ENCODE measurements around the gene OSMR. TPM values are rescaled to one million over a fixed set of nuclear protein-coding genes. Genes with fewer than 3 reads are reported as not detected.

The OSMR gene
- total and polyA plus RNA-seq, 9 donors, result 16.6 to 87.1 (median 48.9) TPM

DNA sequence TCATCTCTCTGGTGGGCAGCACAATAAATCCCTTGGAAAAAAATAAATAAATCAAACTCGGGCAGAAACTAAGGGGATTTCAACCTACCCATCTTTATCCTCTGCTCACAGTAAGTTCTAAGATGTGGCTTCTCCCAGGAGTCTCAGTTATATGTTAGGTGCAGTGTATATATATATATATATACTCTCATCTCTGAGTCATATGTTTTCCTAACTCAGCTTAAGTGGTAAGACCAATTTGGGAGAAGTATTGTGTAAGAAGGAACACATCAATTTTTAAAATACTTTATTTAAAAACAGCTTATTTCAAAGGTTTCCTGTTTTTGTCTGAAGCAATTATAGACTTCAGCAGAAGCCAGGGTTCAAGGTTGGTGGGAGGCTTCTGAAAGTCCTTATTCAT lies 20.3 kb upstream of the OSMR start:
- no peak overlapping the region for H3K27ac ChIP-seq
- H3K36me3 ChIP-seq, result no peaks in the 10 kb centered on the region
- WGBS, 3 donors, result 43 to 52% (median 47%) methylated on average over 1 of the region's 1 CpG
- no peaks in the 10 kb centered on the region for H3K27me3 ChIP-seq
- no peaks in the 10 kb centered on the region for H3K4me1 ChIP-seq (ENCODE audit: insufficient read depth)
- no peak overlapping the region for H3K4me3 ChIP-seq
- intact Hi-C loops (cut with DNase I), result no loop called here
- no peaks in the 10 kb centered on the region for H3K9me3 ChIP-seq
- no peak for TF ChIP-seq POLR2A (IDR thresholded peaks at IDR 0.05)
- no peak for TF ChIP-seq EP300 (IDR thresholded peaks at IDR 0.05)
- TF ChIP-seq, protein P1, sequence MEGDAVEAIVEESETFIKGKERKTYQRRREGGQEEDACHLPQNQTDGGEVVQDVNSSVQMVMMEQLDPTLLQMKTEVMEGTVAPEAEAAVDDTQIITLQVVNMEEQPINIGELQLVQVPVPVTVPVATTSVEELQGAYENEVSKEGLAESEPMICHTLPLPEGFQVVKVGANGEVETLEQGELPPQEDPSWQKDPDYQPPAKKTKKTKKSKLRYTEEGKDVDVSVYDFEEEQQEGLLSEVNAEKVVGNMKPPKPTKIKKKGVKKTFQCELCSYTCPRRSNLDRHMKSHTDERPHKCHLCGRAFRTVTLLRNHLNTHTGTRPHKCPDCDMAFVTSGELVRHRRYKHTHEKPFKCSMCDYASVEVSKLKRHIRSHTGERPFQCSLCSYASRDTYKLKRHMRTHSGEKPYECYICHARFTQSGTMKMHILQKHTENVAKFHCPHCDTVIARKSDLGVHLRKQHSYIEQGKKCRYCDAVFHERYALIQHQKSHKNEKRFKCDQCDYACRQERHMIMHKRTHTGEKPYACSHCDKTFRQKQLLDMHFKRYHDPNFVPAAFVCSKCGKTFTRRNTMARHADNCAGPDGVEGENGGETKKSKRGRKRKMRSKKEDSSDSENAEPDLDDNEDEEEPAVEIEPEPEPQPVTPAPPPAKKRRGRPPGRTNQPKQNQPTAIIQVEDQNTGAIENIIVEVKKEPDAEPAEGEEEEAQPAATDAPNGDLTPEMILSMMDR (IDR thresholded peaks at IDR 0.05), result no peak
- DNase-seq, result no peak

GRCh38 chr5:38827525-38827924 lies 18.3 kb upstream of the OSMR start:
- TF ChIP-seq, protein P1 (IDR thresholded peaks at IDR 0.05), result no peak
- TF ChIP-seq POLR2A (IDR thresholded peaks at IDR 0.05) (no peak), EP300 (IDR thresholded peaks at IDR 0.05) (no peak)
- Histone ChIP-seq H3K27me3 (no peaks in the 10 kb centered on the region), H3K27ac (no peak overlapping the region), H3K4me1 (ENCODE audit: insufficient read depth) (peaks cover 2% of the 10 kb centered on the region), H3K36me3 (no peaks in the 10 kb centered on the region), H3K9me3 (no peaks in the 10 kb centered on the region), H3K4me3 (no peak overlapping the region)
- intact Hi-C loops (cut with DNase I), result no loop called here
- no peak for DNase-seq
- 95% methylated on average over 4 of the region's 4 CpGs for WGBS, 3 donors

DNA sequence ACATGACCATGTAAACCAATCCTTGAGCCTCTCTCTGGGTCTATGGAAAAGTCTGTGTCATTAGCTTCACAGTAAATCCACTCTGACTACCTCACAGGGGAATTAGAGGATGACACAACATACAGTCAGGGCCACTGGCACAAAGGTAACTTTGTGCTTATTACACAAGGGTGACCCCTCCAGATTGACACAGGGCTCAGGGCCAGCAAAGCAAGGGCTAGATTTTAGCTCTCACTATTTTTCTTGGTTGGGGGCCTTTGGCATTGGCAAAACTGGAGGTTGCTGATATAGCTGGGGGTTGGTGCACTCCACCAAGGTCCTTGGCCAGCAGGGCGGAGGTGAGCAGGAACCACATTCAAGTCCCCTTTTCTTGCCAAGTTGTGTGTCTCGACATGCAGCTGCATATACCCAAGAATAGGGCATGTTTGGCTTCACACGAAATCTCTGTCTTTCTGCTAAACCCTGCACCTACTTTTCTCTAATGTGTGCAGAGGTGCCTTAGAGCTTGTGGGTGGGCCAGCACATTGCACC lies 15.2 kb upstream of the OSMR start:
- H3K4me3 ChIP-seq, result no peak overlapping the region
- no peaks in the 10 kb centered on the region for H3K27me3 ChIP-seq
- DNase-seq, result no peak
- H3K4me1 ChIP-seq (ENCODE audit: insufficient read depth), result peaks cover 2% of the 10 kb centered on the region
- no peaks in the 10 kb centered on the region for H3K9me3 ChIP-seq
- TF ChIP-seq EP300 (IDR thresholded peaks at IDR 0.05) (no peak), POLR2A (IDR thresholded peaks at IDR 0.05) (no peak)
- TF ChIP-seq, protein P1 (IDR thresholded peaks at IDR 0.05), result no peak
- no peaks in the 10 kb centered on the region for H3K36me3 ChIP-seq
- H3K27ac ChIP-seq, result no peak overlapping the region
- 85 to 92% (median 89%) methylated on average over 3 of the region's 3 CpGs for WGBS, 3 donors
- intact Hi-C loops (cut with DNase I), result no loop called here

DNA sequence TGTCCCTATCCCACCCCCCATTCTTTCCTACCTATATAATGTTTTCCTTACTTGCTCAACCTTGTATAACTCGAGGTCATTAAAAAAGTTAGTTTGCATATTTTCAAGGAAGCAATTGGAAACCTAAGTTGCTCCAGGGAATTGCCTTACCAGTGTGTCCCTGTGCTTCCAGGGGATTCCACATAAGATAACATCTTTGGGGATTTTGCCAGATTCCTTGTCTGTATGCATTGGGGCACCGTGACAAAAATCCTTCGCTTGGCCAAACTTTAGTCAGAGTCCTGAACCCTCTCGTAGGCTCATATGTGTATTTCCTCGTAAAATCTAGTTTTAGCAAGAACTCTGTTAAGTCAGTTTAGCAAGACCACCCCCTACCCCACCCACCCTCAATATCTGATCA lies 14.7 kb upstream of the OSMR start:
- no peak for DNase-seq
- H3K9me3 ChIP-seq, result no peaks in the 10 kb centered on the region
- H3K27ac ChIP-seq, result no peak overlapping the region
- 84 to 94% (median 92%) methylated on average over 5 of the region's 5 CpGs for WGBS, 3 donors
- peaks cover 2% of the 10 kb centered on the region for H3K4me1 ChIP-seq (ENCODE audit: insufficient read depth)
- H3K4me3 ChIP-seq, result no peak overlapping the region
- TF ChIP-seq EP300 (IDR thresholded peaks at IDR 0.05), result no peak
- TF ChIP-seq POLR2A (IDR thresholded peaks at IDR 0.05), result no peak
- TF ChIP-seq, protein P1 (IDR thresholded peaks at IDR 0.05), result no peak
- H3K36me3 ChIP-seq, result no peaks in the 10 kb centered on the region
- intact Hi-C loops (cut with DNase I), result no loop called here
- H3K27me3 ChIP-seq, result no peaks in the 10 kb centered on the region

Data from ovary (tissue), 9 donors.